Spleen (tissue), 7 donors: ENCODE measurements around the gene TEKTIP1.

Source experiments
- POLR2A ChIP-seq, 3 donors: fragments of 450-650 bp; IDR thresholded peaks; one replicate each; pipeline ENCODE4 v1.5.1; 2017; ENCODE audit warnings: antibody characterized with exemption in 3 of 3, mild to moderate bottlenecking in 1 of 3
- TF ChIP-seq, protein P1 (sequence below), 11 experiments: fragments of 200-600 bp in 7 of 11; fragments of 450-650 bp in 4 of 11; sonication (generic) in 4 of 11; IDR thresholded peaks in 8 of 11; conservative IDR thresholded peaks in 3 of 11; 1 replicate in 7 of 11; 2 replicates in 4 of 11; pipeline versions ENCODE4 v1.4.0 to v1.8.0; 2016 to 2021; ENCODE audit warnings: antibody characterized with exemption in 11 of 11, inconsistent platforms in 4 of 11, mild to moderate bottlenecking in 1 of 11
- donor health status: DM: no; HTN: no; CAD: no; lungs with moderate emphysema.
- donor health status: DM: no; HTN: no; CAD: no.
- donor health status: DM: no; HTN: no; CAD: no.

DNA sequence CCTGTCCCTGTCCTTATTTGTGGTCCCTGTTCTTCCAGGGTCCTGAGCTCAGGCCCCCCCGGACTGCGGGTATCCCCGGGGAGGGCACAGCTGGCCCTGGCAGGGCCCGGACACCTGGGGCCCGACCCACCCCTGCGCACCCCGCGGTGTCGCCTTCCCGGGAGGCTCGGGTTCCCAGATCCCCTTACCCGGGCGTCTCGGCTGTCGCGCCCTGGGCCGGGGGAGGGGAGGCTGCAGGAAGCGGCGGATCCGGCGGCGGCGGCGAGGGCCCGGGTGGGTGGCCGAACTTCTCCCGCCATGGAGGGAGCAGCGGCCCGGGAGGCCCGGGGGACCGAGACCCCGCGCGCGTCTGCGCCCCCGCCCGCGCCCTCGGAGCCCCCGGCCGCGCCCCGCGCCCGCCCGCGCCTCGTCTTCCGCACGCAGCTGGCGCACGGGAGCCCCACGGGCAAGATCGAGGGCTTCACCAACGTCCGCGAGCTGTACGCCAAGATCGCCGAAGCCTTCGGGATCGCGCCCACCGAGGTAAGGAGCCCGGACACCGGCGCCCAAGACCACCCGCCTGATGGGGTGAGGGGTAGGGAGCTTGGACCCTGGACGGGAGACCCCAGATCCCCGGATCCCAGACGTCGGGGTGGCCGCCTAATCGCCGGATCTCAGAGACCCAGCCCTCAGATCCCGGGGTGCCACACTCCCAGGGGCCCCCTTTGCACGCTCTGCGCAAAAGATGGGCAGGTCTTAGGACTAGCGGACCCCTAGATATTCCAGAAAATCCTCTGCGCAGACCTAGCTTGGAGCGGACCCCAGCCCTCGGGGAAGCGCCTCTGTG is 46.5 kb downstream of the TEKTIP1 start, which contains the start of gene GIPC3:
- no peak for TF ChIP-seq POLR2A (IDR thresholded peaks at IDR 0.05)
- TF ChIP-seq, protein P1, sequence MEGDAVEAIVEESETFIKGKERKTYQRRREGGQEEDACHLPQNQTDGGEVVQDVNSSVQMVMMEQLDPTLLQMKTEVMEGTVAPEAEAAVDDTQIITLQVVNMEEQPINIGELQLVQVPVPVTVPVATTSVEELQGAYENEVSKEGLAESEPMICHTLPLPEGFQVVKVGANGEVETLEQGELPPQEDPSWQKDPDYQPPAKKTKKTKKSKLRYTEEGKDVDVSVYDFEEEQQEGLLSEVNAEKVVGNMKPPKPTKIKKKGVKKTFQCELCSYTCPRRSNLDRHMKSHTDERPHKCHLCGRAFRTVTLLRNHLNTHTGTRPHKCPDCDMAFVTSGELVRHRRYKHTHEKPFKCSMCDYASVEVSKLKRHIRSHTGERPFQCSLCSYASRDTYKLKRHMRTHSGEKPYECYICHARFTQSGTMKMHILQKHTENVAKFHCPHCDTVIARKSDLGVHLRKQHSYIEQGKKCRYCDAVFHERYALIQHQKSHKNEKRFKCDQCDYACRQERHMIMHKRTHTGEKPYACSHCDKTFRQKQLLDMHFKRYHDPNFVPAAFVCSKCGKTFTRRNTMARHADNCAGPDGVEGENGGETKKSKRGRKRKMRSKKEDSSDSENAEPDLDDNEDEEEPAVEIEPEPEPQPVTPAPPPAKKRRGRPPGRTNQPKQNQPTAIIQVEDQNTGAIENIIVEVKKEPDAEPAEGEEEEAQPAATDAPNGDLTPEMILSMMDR (IDR thresholded peaks at IDR 0.05 in 8 of 11, conservative IDR thresholded peaks at IDR 0.05 in 3 of 11), result no peak
